ENCODE data around the gene DYNLT2B. TPM values are rescaled to one million over a fixed set of nuclear protein-coding genes. Genes with fewer than 3 reads are reported as not detected.

DYNLT2B gene
- 14.5 and 16.7 TPM in 2 replicates for total RNA-seq

GRCh38 chr3:196317687-196318467, at the start of gene DYNLT2B:
DYNLT2B (minus strand) TSS chr3:196318240; CDS start chr3:196318152, 88 bp downstream.

DNA sequence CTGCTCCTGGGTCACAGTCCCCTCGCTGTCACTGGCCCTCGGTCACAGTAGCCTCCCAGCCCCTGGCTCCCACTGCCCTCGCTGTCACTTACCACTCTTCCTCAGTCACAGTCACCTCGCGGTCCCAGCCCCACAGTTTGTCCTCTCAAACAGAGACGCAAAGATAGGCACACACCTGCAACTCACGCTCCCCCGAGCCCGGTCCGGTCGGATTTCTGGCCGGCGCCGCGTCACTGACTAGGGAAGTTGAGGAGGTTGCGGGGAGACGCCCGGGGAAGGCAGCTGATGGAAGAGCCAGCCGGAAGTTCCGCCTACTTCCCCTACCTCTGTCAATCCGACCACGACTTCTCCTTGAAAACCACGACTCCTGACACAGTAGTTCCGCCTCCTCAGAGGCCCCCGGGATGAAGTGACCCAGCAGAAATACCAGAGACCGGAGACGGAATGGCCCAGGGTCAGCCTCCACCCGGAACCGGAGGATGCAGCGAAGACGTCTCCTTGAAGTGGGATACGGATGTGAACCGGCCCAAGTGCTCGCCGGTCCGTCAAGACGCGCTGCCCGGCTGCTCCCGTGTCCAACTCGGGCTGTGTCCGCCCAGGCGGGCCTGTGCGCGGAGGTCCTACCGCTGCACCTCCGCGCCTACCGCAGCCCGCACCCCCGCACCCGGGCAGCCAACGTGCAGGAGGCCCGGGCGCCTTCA, 30.4 kb downstream of the DYNLT2B start, which contains the start of gene PCYT1A:
Gene PCYT1A, minus strand, starts transcription at position 287 of the 701 bp plus-strand sequence. CDS start 17,195 bp downstream, outside the sequence.

Other genes with a start within 250 kb of the DYNLT2B start
- gene TFRC, start 236.2 kb downstream of the DYNLT2B start, total RNA-seq: 40.2 and 153 TPM in 2 replicates
- gene ZDHHC19, start 106.8 kb downstream of the DYNLT2B start, total RNA-seq: not detected in 2 replicates
- not detected in 2 replicates for gene SLC51A, start 101.7 kb downstream of the DYNLT2B start, total RNA-seq
- gene PCYT1A, start 30.5 kb downstream of the DYNLT2B start, total RNA-seq: 47.3 and 51.1 TPM in 2 replicates
- not detected in 2 replicates for gene TM4SF19, start 20.1 kb upstream of the DYNLT2B start, total RNA-seq
- 8.3 and 29.9 TPM in 2 replicates for gene UBXN7, start 114.2 kb upstream of the DYNLT2B start, total RNA-seq
- gene RNF168, start 185.5 kb upstream of the DYNLT2B start, total RNA-seq: 11.8 and 12.4 TPM in 2 replicates
- not detected in 2 replicates for gene SMCO1, start 197.1 kb upstream of the DYNLT2B start, total RNA-seq

Data from epithelial cell of alveolus of lung (primary cell).